B cell (primary cell): Measurements from ENCODE around the gene TMEM151A. TPM values are rescaled to one million over a fixed set of nuclear protein-coding genes. Genes with fewer than 3 reads are reported as not detected.

Source experiments
- ATAC-seq: fragments of 200-7000 bp; cut with Tn5 transposase; one replicate; pipeline ENCODE4 v1.10.0; 2021; ENCODE audit warnings: low read depth, mild to moderate bottlenecking, moderate number of reproducible peaks, moderate library complexity
- CTCF ChIA-PET: fragments of 350-600 bp; sonication (Branson Sonifier 250); formaldehyde crosslinking; loops from one replicate; lab custom pipeline; 2021; ENCODE audit warnings: antibody characterized with exemption, inconsistent platforms; lab: Charles Lee
- POLR2A ChIA-PET: fragments of 350-600 bp; sonication (Branson Sonifier 250); formaldehyde crosslinking; loops from one replicate; lab custom pipeline; 2021; ENCODE audit warnings: antibody characterized with exemption; lab: Charles Lee
- DNase-seq: peaks from one replicate; pipeline ENCODE4 v3.0.0; 2013
- H2AFZ ChIP-seq: 2 replicates; pipeline ENCODE4 v1.6.1; 2012; ENCODE audit warnings: mild to moderate bottlenecking, low read depth, low read length; ENCODE audit not compliant: insufficient read depth, poor library complexity, severe bottlenecking
- H3K27ac ChIP-seq, 2 donors: 1 replicate in 1 of 2; 2 replicates in 1 of 2; pipeline ENCODE4 v1.5.1; 2012 to 2013; ENCODE audit warnings: low read length in 2 of 2, mild to moderate bottlenecking in 2 of 2, moderate library complexity in 1 of 2
- H3K27me3 ChIP-seq, 4 experiments: fragments of 200-600 bp in 1 of 4; sonication (generic) in 1 of 4; replicated peaks in 1 of 4; 1 replicate in 2 of 4; 2 replicates in 2 of 4; pipeline versions ENCODE4 v1.6.1 to v1.7.0; 2013 to 2016; ENCODE audit warnings: low read length in 3 of 4, mild to moderate bottlenecking in 2 of 4, mixed read lengths in 1 of 4, moderate library complexity in 1 of 4; ENCODE audit not compliant: insufficient read depth in 4 of 4, control insufficient read depth in 3 of 4; ENCODE audit errors: control extremely low read depth in 1 of 4
- H3K36me3 ChIP-seq, 2 experiments: replicated peaks in 1 of 2; 1 replicate in 1 of 2; 2 replicates in 1 of 2; pipeline versions ENCODE4 v1.6.1 to v1.7.1; 2013; ENCODE audit warnings: low read length in 1 of 2; ENCODE audit not compliant: insufficient read depth in 2 of 2, control insufficient read depth in 1 of 2; ENCODE audit errors: control extremely low read depth in 1 of 2, extremely low read depth in 1 of 2
- H3K4me1 ChIP-seq, 2 donors: fragments of 200-600 bp in 1 of 2; sonication (generic) in 1 of 2; 1 replicate in 1 of 2; 2 replicates in 1 of 2; pipeline versions ENCODE4 v1.5.1 to v1.6.1; 2013 to 2017; ENCODE audit warnings: low read length in 2 of 2; ENCODE audit not compliant: control insufficient read depth in 2 of 2, insufficient read depth in 2 of 2
- H3K4me2 ChIP-seq: replicated peaks from 2 replicates; pipeline ENCODE3; 2012; ENCODE audit warnings: mild to moderate bottlenecking, low read depth, low read length; ENCODE audit not compliant: poor library complexity, severe bottlenecking
- H3K4me3 ChIP-seq, 5 experiments: fragments of 200-600 bp in 1 of 5; sonication (generic) in 1 of 5; 1 replicate in 3 of 5; 2 replicates in 2 of 5; pipeline versions ENCODE4 v1.5.1 to v1.7.0; 2011 to 2016; ENCODE audit warnings: low read length in 4 of 5, mild to moderate bottlenecking in 4 of 5, low read depth in 2 of 5, control low read depth in 1 of 5, moderate library complexity in 1 of 5; ENCODE audit not compliant: insufficient read depth in 1 of 5; ENCODE audit errors: control extremely low read depth in 1 of 5, extremely low read depth in 1 of 5
- H3K79me2 ChIP-seq: fragments of 200-600 bp; sonication (generic); one replicate; pipeline ENCODE4 v1.6.0; 2016; ENCODE audit warnings: low read length; ENCODE audit not compliant: control insufficient read depth, insufficient read depth
- H3K9ac ChIP-seq: fragments of 200-600 bp; sonication (generic); 2 replicates; pipeline ENCODE4 v1.6.1; 2017; ENCODE audit warnings: mild to moderate bottlenecking, low read length, moderate library complexity
- H3K9me3 ChIP-seq, 3 donors: one replicate each; pipeline versions ENCODE4 v1.6.1 to v1.7.1; 2013; ENCODE audit warnings: low read length in 2 of 3; ENCODE audit not compliant: control insufficient read depth in 2 of 3, insufficient read depth in 1 of 3; ENCODE audit errors: control extremely low read depth in 1 of 3
- H4K20me1 ChIP-seq: 2 replicates; pipeline ENCODE4 v1.6.0; 2012; ENCODE audit warnings: mild to moderate bottlenecking, low read length; ENCODE audit not compliant: insufficient read depth, control insufficient read depth, poor library complexity, severe bottlenecking
- H3K27ac Mint-ChIP-seq: one replicate; pipeline ENCODE4 v1.8.0; 2021; ENCODE audit warnings: mixed read lengths
- H3K27me3 Mint-ChIP-seq: one replicate; pipeline ENCODE4 v1.8.0; 2021; ENCODE audit warnings: mixed read lengths
- H3K4me1 Mint-ChIP-seq: one replicate; pipeline ENCODE4 v1.8.0; 2021; ENCODE audit warnings: mixed read lengths
- H3K4me3 Mint-ChIP-seq: one replicate; pipeline ENCODE4 v1.8.0; 2021; ENCODE audit warnings: mixed read lengths
- H3K9me3 Mint-ChIP-seq: one replicate; pipeline ENCODE4 v1.8.0; 2022; ENCODE audit warnings: mixed read lengths; ENCODE audit not compliant: insufficient read depth
- CTCF ChIP-seq: fragments of 200-600 bp; IDR thresholded peaks from one replicate; pipeline ENCODE4 v1.8.0; 2022; ENCODE audit warnings: antibody characterized with exemption, mild to moderate bottlenecking
- EZH2 ChIP-seq: IDR thresholded peaks from 2 replicates; pipeline ENCODE4 v1.6.1; 2012; ENCODE audit warnings: borderline replicate concordance, low read depth, mild to moderate bottlenecking, moderate library complexity, low read length; ENCODE audit not compliant: insufficient read depth, poor library complexity, severe bottlenecking
- WGBS: methylation state at CpG from one replicate; pipeline ENCODE4 v1.1.5; 2013; ENCODE audit warnings: missing lambda C conversion rate; ENCODE audit not compliant: insufficient coverage; 5-methylcytosine and 5-hydroxymethylcytosine counted together
- intact Hi-C: fragments of 100-400 bp; cut with micrococcal nuclease; formaldehyde crosslinking; loops from one replicate; pipeline ENCODE4 v1.10.0; 2022
- polyA plus RNA-seq: library from polyadenylated mRNA; depleted of rRNA; stranded (reverse); fragments of >200 nt; gene quantifications from 2 replicates; pipeline ENCODE4 v1.2.3, GENCODE V29; 2012
- total RNA-seq, 2 donors: library from RNA; stranded (reverse); fragments of 120-200 nt in 1 of 2; gene quantifications; 1 replicate in 1 of 2; 2 replicates in 1 of 2; pipeline versions ENCODE4 v1.2.3 to v1.2.4, GENCODE V29; 2013 to 2022

Gene TMEM151A
- total and polyA plus RNA-seq, 2 donors (not counting 1 experiment from before 2014, with no cell fraction given): 0.17 to 1.1 TPM

DNA sequence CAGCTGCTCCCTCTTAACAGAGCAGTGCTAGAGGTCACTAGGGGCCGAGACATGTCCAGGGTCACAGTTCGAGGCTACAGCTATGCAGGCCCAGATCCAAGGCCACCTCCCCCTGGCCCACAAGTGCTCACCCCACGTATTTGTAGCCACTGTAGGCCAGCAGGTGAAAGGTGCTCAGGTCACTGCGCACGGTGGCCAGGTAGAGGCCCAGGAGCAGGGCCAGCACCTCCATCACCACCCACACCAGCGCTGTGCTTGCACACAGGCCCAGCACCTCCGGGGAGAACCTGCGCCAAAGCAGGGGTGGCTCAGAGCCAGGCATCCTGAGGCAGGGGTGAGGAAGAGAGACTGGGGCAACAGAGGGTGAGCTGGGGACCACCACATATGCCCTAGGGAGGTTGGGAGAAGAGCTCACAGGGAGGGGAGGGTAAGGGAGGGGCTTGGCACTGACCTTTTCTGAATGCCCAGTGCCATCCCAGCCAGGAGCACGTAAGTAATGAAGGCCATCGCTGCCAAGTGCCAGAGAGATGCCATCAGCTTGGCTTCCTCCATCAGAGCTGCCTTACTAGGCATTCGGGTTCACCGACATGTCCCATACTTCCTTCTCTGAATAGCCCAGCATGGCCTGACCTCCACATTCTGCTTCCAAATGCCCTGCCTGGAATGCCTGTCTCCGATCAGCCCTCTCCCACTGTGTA lies 6.3 kb upstream of the TMEM151A start:
- no peak overlapping the region for H3K4me3 Mint-ChIP-seq
- H3K4me1 ChIP-seq: peaks cover 31 to 47% of the 10 kb centered on the region in 2 donors
- H3K9me3 Mint-ChIP-seq: no peaks in the 10 kb centered on the region
- H3K27ac Mint-ChIP-seq: no peak overlapping the region
- no peaks in the 10 kb centered on the region for H3K27me3 Mint-ChIP-seq
- WGBS: 95% methylated on average over 8 of the region's 13 CpGs
- DNase-seq: no peak
- no peak overlapping the region for H3K9ac ChIP-seq
- H3K27me3 ChIP-seq: peaks cover 0 to 4% (median under 1%) of the 10 kb centered on the region in 4 experiments
- H3K79me2 ChIP-seq: peaks cover 41% of the 10 kb centered on the region
- ATAC-seq: no peak
- TF ChIP-seq CTCF (no peak), EZH2 (no peak)
- intact Hi-C loops: loop anchor here (5.0 kb wide), 1 partner anchor 87 kb away; the partner anchor contains the start of gene SLC29A2
- no peaks in the 10 kb centered on the region for H3K9me3 ChIP-seq
- H3K4me3 ChIP-seq: no peak overlapping the region
- H4K20me1 ChIP-seq: peaks cover 26% of the 10 kb centered on the region
- POLR2A ChIA-PET: no interaction called here
- H3K4me2 ChIP-seq: no peak overlapping the region
- CTCF ChIA-PET: interaction anchor here (2.4 to 3.2 kb wide), 2 partner anchors 27 to 62 kb away, joined by 9 to 19 read pairs; no protein-coding TSS in a partner anchor
- H3K36me3 ChIP-seq: peaks cover 0 to 13% of the 10 kb centered on the region in 2 experiments
- H3K4me1 Mint-ChIP-seq: peaks cover 47% of the 10 kb centered on the region
- H2AFZ ChIP-seq: no peak overlapping the region
- H3K27ac ChIP-seq: no peak overlapping the region

DNA sequence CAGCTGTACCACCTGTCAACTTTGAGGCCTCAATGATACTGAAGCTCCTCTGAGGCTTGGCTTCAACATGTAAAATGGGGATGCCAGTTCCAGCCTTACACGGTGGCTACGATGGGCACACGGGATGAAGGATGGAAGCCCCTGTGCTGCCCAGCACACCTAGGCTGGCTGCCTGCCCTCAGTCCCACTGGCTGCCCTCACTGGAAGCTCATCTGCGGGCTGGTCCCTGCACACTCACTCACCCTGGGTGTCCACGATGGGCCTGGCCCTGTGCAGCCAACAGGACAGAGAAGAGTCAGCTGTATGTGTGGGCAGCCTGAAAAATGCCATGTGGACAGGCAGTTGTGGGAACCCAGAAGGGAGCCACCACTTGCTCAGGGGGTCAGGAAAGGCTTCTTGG lies 5.0 kb upstream of the TMEM151A start:
- ChIA-PET POLR2A (no interaction called here), CTCF (interaction anchor here (0.5 to 1.0 kb wide), 3 partner anchors 16 to 209 kb away, joined by 3 read pairs; partner anchors contain the start of gene RAB1B)
- no peak overlapping the region for H3K27ac Mint-ChIP-seq
- no peaks in the 10 kb centered on the region for H3K27me3 Mint-ChIP-seq
- H3K4me1 ChIP-seq: peaks cover 36 to 49% of the 10 kb centered on the region in 2 donors
- H3K9me3 Mint-ChIP-seq: no peaks in the 10 kb centered on the region
- no peaks in the 10 kb centered on the region for H3K9me3 ChIP-seq
- intact Hi-C loops: loop anchor here (5.0 kb wide), 1 partner anchor 86 kb away; the partner anchor contains the start of gene SLC29A2
- no peak overlapping the region for H3K9ac ChIP-seq
- H3K4me3 Mint-ChIP-seq: peak overlapping the region; percentile 72
- peak; percentile 28 for DNase-seq
- TF ChIP-seq CTCF: no peak
- no peak for TF ChIP-seq EZH2
- H3K79me2 ChIP-seq: peaks cover 35% of the 10 kb centered on the region
- no peak for ATAC-seq
- no peak overlapping the region for H3K4me2 ChIP-seq
- peaks cover 0 to 13% of the 10 kb centered on the region in 2 experiments for H3K36me3 ChIP-seq
- WGBS: 97% methylated on average over 5 of the region's 5 CpGs
- H4K20me1 ChIP-seq: peaks cover 26% of the 10 kb centered on the region
- H2AFZ ChIP-seq: no peak overlapping the region
- H3K27ac ChIP-seq: no peak overlapping the region
- no peak overlapping the region for H3K4me3 ChIP-seq
- H3K4me1 Mint-ChIP-seq: peaks cover 44% of the 10 kb centered on the region
- H3K27me3 ChIP-seq: peaks cover 0 to 13% (median 4%) of the 10 kb centered on the region in 4 experiments
